Superior temporal gyrus (tissue), 1 donor: ENCODE measurements around the gene RHBDD1.
A peak's percentile ranks its signal among the peaks of the same experiment; 100 is the strongest.

Source experiments
- DNase-seq: peaks from one replicate; pipeline ENCODE4 v3.0.0-alpha.2; 2016; ENCODE audit errors: extremely low spot score

RHBDD1 gene

GRCh38 chr2:227031379-227031778 is 195.5 kb downstream of the RHBDD1 start:
- peak; percentile 50 for DNase-seq

DNA sequence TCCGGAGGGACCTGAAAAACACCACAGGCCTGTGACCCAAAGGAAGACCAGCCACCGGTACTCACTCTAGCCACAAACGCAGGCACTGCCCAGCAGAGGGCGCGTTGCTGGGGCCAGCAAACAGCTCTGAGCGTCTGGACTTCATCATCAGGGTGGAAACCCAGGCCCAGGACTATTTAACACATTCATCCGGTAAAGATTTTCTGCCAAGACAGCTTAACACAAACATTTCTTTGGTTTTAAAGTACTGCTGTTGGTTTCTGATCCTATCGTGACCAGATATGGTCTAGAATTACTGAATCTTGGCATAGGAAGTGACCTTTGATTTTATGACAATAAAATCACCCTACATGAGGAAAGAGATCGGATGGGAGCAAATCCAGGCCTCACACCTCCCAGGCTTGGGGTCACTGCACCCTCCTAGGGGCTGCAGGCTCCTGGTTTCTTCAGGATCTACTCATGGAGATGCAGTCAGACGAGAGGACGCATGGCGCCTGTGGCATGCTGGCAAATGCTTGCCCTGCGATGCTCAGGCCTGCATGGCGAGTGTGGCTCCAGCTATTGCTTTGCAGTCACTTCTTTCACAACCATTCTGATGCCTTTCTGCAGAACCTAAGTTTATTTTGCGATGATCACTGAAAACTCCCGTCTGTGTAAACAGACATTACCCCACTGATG is 197.8 kb downstream of the RHBDD1 start:
- no peak for DNase-seq

- no peak for DNase-seq
These were observed 200.0 kb downstream of the RHBDD1 start for GRCh38 chr2:227035711-227036367.

- DNase-seq: no peak
These were observed 200.7 kb downstream of the RHBDD1 start for GRCh38 chr2:227036527-227036926.

GRCh38 chr2:227038550-227039189 is 202.8 kb downstream of the RHBDD1 start:
- peak; percentile 45 for DNase-seq

GRCh38 chr2:227043981-227044380 is 208.1 kb downstream of the RHBDD1 start:
- peak; percentile 57 for DNase-seq
